Measurements from ENCODE around the gene MYO18B.
"Not testable (repeated sequence)": the region's sequence is repeated elsewhere in the genome, so short reads cannot be mapped to it uniquely, and the experiment has no call there.

MYO18B gene

GRCh38 chr22:25741692-25742626 lies at the start of gene MYO18B:
Gene MYO18B (plus strand): TSS chr22:25742188. CDS start chr22:25761093, 18,905 bp downstream.
- DNase-seq: no peak

DNA sequence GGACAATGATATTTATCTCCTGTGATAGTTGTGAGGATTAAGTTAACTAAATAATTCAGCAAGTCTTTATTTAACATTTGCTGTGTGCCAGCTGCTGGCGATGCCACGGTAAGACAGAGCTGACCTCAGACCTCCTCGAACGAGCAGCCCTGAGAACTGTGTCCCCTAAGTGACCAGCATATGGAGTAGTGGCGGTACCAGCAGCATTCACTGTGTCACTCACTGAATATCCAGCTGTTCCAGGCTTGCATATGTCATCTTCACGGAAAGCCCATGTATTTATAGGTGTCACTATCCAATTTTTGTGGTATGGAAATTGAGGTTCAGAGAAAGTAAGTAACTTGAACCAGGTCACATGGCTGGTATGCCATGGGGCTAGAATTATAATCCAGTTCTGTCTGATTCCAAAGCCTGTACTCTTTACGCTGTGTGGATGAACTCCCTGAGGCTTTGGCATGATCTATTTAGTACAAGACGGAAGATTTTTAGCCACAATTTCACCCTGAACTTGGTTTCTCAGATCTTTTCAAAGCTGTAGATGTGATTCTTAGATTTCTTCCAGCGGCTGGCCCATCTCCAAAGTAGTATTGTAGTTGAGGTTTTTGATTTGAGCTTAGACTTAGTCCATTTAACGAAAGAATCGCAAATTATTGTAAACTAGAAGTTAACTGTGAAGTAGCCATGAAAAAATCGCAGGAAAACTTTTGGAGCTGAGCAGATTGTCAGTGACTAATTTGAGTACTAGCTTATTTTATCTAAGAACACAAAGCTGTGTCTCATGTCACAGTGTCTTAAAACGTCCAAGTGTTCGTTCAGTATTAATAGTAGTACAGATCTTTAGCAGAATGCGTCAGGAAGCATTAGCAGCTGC lies 49.4 kb upstream of the MYO18B start:
- DNase-seq: no peak

GRCh38 chr22:25693268-25693565 lies 48.8 kb upstream of the MYO18B start:
- DNase-seq: no peak

DNA sequence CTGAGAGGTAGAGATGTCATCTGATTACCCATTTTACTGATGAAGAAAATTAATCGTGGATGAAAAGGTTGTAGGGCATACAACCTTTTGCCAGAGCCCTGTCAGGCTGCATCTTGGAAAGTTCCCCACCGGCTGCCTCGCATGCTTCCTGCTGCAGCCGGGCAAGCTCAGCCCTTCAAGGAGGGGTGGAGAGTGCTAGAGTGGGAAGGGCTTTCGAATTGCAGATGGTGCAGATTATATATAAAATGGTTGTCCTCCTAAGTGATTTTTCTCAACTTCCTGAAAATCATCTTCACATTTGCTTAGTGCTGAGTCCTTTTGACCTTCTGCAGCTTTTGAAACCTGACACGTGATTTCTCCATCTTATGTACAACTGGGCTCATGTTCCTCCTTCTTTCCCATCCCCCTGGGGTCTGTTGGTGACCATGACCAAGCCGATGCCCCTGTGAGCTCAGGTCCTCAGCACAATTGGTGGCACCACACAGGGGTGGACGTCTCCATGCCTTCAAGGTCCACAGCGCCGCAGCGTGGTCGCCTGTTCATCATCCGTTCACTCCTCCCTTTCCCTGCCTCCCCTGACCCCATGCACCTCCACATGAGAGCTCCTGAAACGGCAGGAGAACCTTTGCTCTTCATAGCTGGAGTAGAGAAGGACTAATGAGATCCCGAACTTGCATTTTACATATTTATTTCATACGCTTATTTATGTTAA lies 47.6 kb upstream of the MYO18B start:
- no peak for DNase-seq

DNA sequence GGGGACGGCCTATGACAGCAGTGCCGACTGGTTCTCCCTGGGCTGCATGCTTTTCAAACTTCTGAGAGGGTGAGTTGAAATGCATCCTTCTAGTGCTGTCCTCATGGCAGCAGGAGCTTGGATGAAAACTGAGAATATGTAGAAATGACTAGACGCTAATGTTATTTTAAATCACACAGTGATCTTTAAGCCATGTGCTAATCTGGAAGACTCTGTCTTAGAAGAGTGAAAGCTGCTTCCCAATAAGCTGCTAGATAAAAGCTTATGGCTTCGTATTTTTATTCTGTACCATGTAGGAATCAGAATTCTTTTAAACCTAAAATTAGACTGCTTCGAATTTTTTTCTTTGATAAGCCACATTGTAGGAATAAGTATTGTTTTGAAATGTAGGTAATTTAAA lies 46.8 kb upstream of the MYO18B start:
- DNase-seq: no peak

DNA sequence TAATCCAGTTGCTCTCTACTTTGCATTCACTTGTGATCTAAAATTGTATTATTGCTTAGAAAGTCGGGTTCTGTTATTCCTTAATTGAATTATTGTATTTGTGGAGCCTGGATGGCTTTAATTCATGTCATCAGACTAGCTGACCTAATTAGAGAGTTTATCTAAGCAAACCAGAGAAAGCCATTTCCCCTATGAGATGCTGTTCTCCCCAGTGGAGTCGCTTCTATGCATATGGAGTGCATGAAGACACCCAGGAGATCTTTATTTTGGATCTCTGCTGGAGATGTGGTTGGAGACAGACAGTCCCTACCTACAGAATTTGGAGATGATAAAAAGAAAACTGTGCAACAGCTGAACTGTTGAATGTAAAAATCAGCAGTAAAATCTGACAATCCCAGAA lies 45.2 kb upstream of the MYO18B start:
- no peak for DNase-seq

DNA sequence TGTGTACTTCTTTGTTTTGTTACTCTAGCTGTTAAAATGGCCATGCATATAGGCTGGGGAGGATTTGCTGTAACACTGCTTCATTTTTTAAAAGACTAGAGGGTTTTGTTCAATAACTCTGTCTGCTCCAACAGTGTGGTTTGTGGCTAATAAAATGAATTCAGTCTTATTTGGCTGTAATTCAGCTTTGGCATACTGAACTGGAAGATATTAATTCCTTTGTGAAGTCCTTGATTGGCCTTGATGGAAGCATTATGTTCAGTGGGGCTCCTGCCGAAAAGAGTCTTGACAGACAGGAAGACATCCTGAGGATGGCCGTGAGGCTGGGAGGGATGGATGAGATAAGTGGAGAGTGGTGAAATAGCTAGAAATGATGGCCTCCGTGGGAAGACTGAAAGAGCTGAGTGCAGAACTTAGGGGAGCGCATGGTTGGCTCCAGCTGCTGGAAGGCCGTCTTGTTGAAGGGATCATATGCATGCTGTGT lies 44.8 kb upstream of the MYO18B start:
- DNase-seq: no peak

- DNase-seq: no peak
These were observed 44.0 kb upstream of the MYO18B start for GRCh38 chr22:25697978-25698377.

DNA sequence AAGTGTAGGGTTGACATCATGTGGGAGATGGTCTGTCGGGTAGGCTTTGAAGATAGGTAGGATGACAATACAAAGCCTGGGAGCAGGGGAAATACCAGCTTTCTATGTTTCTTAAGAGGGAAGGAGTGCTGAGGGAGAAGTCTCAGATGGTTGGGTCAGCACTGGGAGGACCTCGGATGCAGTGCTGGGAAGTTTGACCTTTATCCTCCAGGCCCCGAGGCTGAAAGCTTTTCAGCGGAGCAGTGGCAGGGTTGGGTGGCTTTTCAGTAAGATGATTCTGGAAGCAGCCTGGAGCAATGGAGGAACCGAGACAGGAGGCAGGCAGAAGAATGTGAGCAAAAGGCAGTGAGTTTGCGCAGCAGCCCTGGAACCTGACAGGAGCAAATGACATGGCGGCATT lies 43.5 kb upstream of the MYO18B start:
- no peak for DNase-seq

DNA sequence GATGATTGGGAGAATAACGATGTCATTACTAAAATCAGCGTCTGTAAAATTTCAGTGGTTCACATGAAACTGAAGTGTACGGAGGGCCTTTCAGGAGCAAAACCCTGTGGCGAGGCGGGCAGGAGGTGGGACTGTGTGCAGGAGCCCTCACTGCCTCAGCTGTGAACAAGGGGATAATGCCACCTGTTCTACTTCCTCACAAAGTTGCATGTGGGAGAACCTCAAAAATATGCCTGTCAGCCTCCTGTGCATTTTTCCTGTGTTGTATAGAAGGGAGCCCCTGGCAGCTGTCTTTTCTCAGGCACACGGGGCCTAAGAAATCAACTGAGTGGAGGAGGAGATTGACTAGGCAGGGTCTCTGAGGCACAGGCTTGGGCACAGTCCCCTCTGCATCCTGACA lies 43.0 kb upstream of the MYO18B start:
- DNase-seq: no peak

GRCh38 chr22:25701056-25701780 lies 40.8 kb upstream of the MYO18B start:
- DNase-seq: no peak

- peak; percentile 32 for DNase-seq
These were observed 39.9 kb upstream of the MYO18B start for GRCh38 chr22:25702040-25702439.

DNA sequence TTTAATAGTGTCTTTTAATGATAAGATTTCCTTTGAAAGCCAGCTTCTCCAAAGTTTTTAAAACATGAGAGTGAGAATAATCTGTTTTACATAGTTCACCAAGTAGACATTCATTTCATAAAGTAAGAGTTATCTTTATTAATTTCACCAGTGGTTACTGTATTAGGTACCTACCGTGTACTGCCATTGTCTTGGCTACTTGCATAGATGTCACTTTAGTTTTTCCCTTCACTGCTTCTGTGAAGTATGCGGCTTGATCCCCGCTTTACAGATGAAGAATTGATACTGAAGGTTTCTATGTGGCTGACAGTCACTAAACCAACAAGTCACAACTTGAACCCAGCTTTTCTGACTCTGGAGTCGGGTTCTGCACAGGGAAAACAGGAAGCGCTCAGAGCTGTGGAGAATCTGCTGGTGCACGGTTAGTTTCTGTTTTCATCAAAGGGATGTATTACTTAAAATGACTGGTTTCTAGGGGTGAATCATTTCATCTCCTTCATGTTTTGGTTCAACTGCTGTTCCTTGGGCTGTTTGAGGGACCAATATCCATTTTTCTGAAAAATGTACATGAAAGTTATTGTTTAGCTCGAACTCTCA lies 39.3 kb upstream of the MYO18B start:
- DNase-seq: peak; percentile 89

DNA sequence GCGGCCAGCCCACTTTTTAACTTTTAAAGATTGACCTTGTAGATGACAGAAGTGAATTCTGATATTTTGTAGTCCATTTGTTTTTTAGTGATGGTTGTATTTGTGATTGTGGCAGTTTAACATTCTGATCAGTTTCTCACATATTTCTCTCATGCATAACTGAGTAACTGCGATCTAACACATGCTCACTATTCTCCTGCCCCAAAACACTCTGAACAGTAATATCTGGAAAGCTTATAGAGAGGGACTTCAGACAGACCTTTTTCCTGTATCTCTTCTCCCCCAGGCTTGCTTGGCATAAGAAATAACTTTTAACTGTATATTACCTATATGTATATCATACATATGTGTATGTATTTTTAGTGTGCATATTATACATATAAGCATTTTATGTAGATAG lies 37.3 kb upstream of the MYO18B start:
- DNase-seq: peak; percentile 56

GRCh38 chr22:25706197-25706596 lies 35.8 kb upstream of the MYO18B start:
- DNase-seq: no peak

DNA sequence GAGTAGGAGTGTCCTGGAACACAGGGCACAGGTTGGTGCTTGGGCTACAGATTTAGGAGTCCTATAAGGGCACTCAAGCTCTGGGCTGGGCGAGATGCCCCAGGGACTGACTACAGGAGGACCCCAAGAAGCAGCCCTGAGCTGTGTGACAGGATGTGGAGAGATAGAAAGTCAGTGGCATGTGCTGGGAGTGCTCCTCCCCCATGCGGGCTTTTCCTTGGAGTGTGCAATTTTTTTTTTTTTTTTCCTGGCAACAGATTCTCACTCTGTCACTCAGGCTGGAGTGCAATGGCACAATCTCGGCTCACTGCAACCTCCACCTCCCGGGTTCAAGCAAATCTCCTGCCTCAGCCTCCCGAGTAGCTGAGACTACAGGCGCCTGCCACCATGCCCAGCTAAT lies 33.6 kb upstream of the MYO18B start:
- DNase-seq: not testable (repeated sequence)

GRCh38 chr22:25709758-25710157 lies 32.2 kb upstream of the MYO18B start:
- peak; percentile 88 for DNase-seq

DNA sequence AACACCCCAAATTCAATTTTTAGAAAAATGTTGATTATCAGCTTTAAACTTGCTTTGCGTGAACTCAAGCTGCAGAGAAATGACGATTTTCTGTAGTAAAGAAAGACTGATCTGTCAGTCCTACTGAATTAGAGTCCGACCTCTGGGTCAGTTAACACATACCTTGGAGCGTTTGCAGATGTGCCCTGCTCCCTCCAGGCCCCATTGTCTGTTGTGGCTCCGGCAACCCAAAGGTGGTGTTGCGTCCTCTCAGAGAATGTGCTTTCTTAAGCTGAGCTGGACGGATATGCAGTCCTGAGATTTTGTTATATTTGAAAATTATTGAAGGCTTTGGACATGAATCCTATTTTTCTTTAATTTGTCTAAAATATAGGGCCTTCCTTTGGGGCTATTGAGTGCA lies 31.5 kb upstream of the MYO18B start:
- DNase-seq: no peak

DNA sequence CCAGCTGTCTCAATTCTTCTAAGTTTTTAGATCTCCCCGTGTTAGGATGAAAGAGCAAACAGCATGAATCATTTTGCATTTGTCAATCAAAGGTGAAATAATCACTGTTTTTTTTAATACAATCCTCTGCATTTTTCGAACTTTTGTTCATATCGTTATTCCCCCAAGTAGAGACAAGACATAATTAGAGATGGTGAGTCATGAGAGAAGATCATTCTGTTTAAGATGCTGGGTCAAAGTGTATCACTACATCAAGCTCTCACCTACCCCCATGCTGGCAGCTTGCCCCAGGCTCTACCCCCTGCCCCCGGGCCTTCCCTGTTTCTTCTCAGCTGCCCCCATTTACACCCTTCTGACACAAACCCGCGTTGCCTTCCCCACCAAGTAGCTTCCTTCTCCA lies 30.5 kb upstream of the MYO18B start:
- DNase-seq: no peak

- no peak for DNase-seq
These were observed 29.2 kb upstream of the MYO18B start for GRCh38 chr22:25712661-25713400.

GRCh38 chr22:25714070-25714469 lies 27.9 kb upstream of the MYO18B start:
- DNase-seq: no peak

Data from activated CD4-positive, alpha-beta T cell treated with anti-CD3 and anti-CD28 coated beads, Interleukin-10, Interleukin-2, amounts not matched to agents 100 ng/mL and 50 ng/mL, durations not matched to agents 16 hours and 8 hours (primary cell).